Liver (tissue), 9 donors: ENCODE results near the gene WWOX. TPM values are rescaled to one million over a fixed set of nuclear protein-coding genes. Genes with fewer than 3 reads are reported as not detected.

Experiments used
- DNase-seq: peaks from one replicate; pipeline ENCODE4 v3.0.0-alpha.2; 2017; ENCODE audit warnings: low spot score
- H3K27ac ChIP-seq, 2 donors: one replicate each; pipeline ENCODE4 v1.7.0; 2013; ENCODE audit warnings: inconsistent platforms in 2 of 2, low read length in 2 of 2, control low read depth in 1 of 2, low read depth in 1 of 2, mild to moderate bottlenecking in 1 of 2
- H3K27me3 ChIP-seq, 4 donors: one replicate each; pipeline versions ENCODE4 v1.6.1 to v1.7.0; 2013; ENCODE audit warnings: low read length in 3 of 4, inconsistent platforms in 1 of 4, mild to moderate bottlenecking in 1 of 4, moderate library complexity in 1 of 4; ENCODE audit not compliant: control insufficient read depth in 4 of 4, insufficient read depth in 4 of 4
- H3K36me3 ChIP-seq, 4 donors: one replicate each; pipeline versions ENCODE4 v1.6.1 to v1.7.0; 2013; ENCODE audit warnings: low read length in 3 of 4, mild to moderate bottlenecking in 3 of 4, low read depth in 1 of 4, moderate library complexity in 1 of 4; ENCODE audit not compliant: control insufficient read depth in 4 of 4, insufficient read depth in 3 of 4
- H3K4me1 ChIP-seq, 4 donors: one replicate each; pipeline versions ENCODE4 v1.6.1 to v1.7.0; 2013; ENCODE audit warnings: low read length in 3 of 4, mild to moderate bottlenecking in 3 of 4, moderate library complexity in 1 of 4; ENCODE audit not compliant: control insufficient read depth in 4 of 4, insufficient read depth in 4 of 4
- H3K4me3 ChIP-seq, 3 donors: one replicate each; pipeline versions ENCODE4 v1.6.1 to v1.7.0; 2013; ENCODE audit warnings: low read length in 3 of 3, control low read depth in 1 of 3, low read depth in 1 of 3, mild to moderate bottlenecking in 1 of 3
- H3K9ac ChIP-seq, 2 donors: one replicate each; pipeline ENCODE4 v1.7.0; 2013; ENCODE audit warnings: low read length in 2 of 2, mild to moderate bottlenecking in 2 of 2, moderate library complexity in 2 of 2, control low read depth in 1 of 2, low read depth in 1 of 2
- H3K9me3 ChIP-seq, 4 donors: one replicate each; pipeline versions ENCODE4 v1.6.1 to v1.7.0; 2013; ENCODE audit warnings: low read length in 3 of 4; ENCODE audit not compliant: control insufficient read depth in 4 of 4
- EGR1 ChIP-seq, 2 donors: IDR thresholded peaks; 2 replicates each; pipeline ENCODE4 v1.6.1; 2016 to 2018; ENCODE audit warnings: antibody characterized with exemption in 2 of 2, low read depth in 2 of 2
- FOXA1 ChIP-seq: IDR thresholded peaks from 2 replicates; pipeline ENCODE4 v1.6.1; 2016; ENCODE audit warnings: antibody characterized with exemption
- FOXA2 ChIP-seq: IDR thresholded peaks from 2 replicates; pipeline ENCODE4 v1.6.1; 2016; ENCODE audit warnings: antibody characterized with exemption
- GABPA ChIP-seq, 2 donors: IDR thresholded peaks in 1 of 2; conservative IDR thresholded peaks in 1 of 2; 2 replicates each; pipeline ENCODE4 v1.6.1; 2016; ENCODE audit warnings: antibody characterized with exemption in 2 of 2, mild to moderate bottlenecking in 1 of 2, moderate library complexity in 1 of 2
- HNF4A ChIP-seq, 2 donors: conservative IDR thresholded peaks; 2 replicates each; pipeline ENCODE4 v1.6.1; 2016; ENCODE audit warnings: antibody characterized with exemption in 2 of 2, mild to moderate bottlenecking in 2 of 2
- HNF4G ChIP-seq: IDR thresholded peaks from 2 replicates; pipeline ENCODE4 v1.6.1; 2016; ENCODE audit warnings: antibody characterized with exemption
- JUND ChIP-seq, 2 donors: IDR thresholded peaks; 2 replicates each; pipeline ENCODE4 v1.6.1; 2016; ENCODE audit warnings: antibody characterized with exemption in 2 of 2
- MAX ChIP-seq: IDR thresholded peaks from 2 replicates; pipeline ENCODE4 v1.6.1; 2016; ENCODE audit warnings: antibody characterized with exemption
- NR2F2 ChIP-seq: IDR thresholded peaks from 2 replicates; pipeline ENCODE4 v1.6.1; 2016; ENCODE audit warnings: antibody characterized with exemption
- RAD21 ChIP-seq, 2 donors: IDR thresholded peaks; 2 replicates each; pipeline ENCODE4 v1.6.1; 2016; ENCODE audit warnings: antibody characterized with exemption in 2 of 2, mild to moderate bottlenecking in 2 of 2
- TAF1 ChIP-seq: conservative IDR thresholded peaks from 2 replicates; pipeline ENCODE4 v1.6.1; 2016; ENCODE audit warnings: antibody characterized with exemption, mild to moderate bottlenecking
- YY1 ChIP-seq: IDR thresholded peaks from 2 replicates; pipeline ENCODE4 v1.6.1; 2016; ENCODE audit warnings: antibody characterized with exemption, mild to moderate bottlenecking
- WGBS: extraction: QIAGEN DNeasy Blood & Tissue Kit; methylation state at CpG from one replicate; pipeline ENCODE4 v1.1.7; 2013; 5-methylcytosine and 5-hydroxymethylcytosine counted together
- polyA plus RNA-seq, 2 donors: library from polyadenylated mRNA; stranded (reverse) in 1 of 2; unstranded in 1 of 2; fragments of 200-250 nt in 1 of 2; fragments of >200 nt in 1 of 2; fragmentation: Nextera tagmentation in 1 of 2; extraction: Ambion mirVana in 1 of 2; gene quantifications; one replicate each; pipeline versions ENCODE4 v1.2.1 to v1.2.3, GENCODE V29; 2013 to 2015
- total RNA-seq, 2 donors: library from RNA; depleted of rRNA; stranded (reverse); fragments of >200 nt; gene quantifications; one replicate each; pipeline ENCODE4 v1.2.3, GENCODE V29; 2014
- TF ChIP-seq, protein P1 (sequence below): IDR thresholded peaks from 2 replicates; pipeline ENCODE4 v1.6.1; 2016; ENCODE audit warnings: antibody characterized with exemption
- TF ChIP-seq, protein P2 (sequence below): IDR thresholded peaks from 2 replicates; pipeline ENCODE4 v1.6.1; 2016; ENCODE audit warnings: antibody characterized with exemption
- TF ChIP-seq, protein P3 (sequence below): fragments of 150-350 bp; IDR thresholded peaks from 2 replicates; pipeline ENCODE4 v1.5.1; 2017; ENCODE audit warnings: improper control_type of control experiment, low read depth, low read length; ENCODE audit not compliant: missing input control
- donor health status: healthy.
- donor health status: healthy.
- donor health status: healthy.
- donor health status: healthy.
- donor health status: healthy.

The WWOX gene
- total and polyA plus RNA-seq, 4 donors = 9.8 to 46.0 (median 15.3) TPM

GRCh38 chr16:78310990-78311561 lies 211.6 kb downstream of the WWOX start:
- Histone ChIP-seq H3K27me3 (no peaks in the 10 kb centered on the region), H3K4me1 (peaks cover 0 to 15% (median 6%) of the 10 kb centered on the region in 4 donors), H3K27ac (no peak overlapping the region), H3K36me3 (no peaks in the 10 kb centered on the region), H3K4me3 (no peak overlapping the region), H3K9me3 (no peaks in the 10 kb centered on the region), H3K9ac (no peak overlapping the region)
- WGBS = 86% methylated on average over 5 of the region's 5 CpGs
- no peak for TF ChIP-seq EGR1 (IDR thresholded peaks at IDR 0.05; ENCODE audit: low read depth in 2 of 2)
- DNase-seq = no peak

DNA sequence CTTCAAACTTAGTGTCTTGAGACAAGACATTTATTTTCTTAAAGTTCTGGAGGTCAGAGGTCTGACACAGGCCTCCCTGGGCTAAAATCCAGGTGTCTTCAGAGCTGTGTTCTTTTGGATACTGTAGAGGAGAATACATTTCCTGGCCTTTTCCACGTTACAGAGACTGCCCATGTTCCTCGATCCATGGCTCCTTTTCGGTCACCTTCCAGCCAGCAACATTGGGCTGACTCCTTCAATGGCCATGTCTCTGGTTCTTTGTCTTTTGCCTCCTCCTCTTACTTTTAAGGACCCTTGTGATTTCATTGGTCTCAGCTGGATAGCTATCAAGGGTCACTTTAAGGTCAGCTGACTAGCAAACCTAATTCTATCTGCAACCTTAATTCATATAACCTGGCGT lies 212.4 kb downstream of the WWOX start:
- no peaks in the 10 kb centered on the region for H3K27me3 ChIP-seq
- TF ChIP-seq FOXA1 = no peak
- no peak for TF ChIP-seq TAF1
- TF ChIP-seq, protein P1, sequence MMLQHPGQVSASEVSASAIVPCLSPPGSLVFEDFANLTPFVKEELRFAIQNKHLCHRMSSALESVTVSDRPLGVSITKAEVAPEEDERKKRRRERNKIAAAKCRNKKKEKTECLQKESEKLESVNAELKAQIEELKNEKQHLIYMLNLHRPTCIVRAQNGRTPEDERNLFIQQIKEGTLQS = no peak
- TF ChIP-seq GABPA (IDR thresholded peaks at IDR 0.05 in 1 of 2, conservative IDR thresholded peaks at IDR 0.05 in 1 of 2) = no peak
- TF ChIP-seq YY1 = no peak
- TF ChIP-seq MAX = no peak
- TF ChIP-seq EGR1 (IDR thresholded peaks at IDR 0.05; ENCODE audit: low read depth in 2 of 2) = no peak
- no peak for TF ChIP-seq HNF4A (conservative IDR thresholded peaks at IDR 0.05)
- TF ChIP-seq HNF4G = no peak
- no peak for TF ChIP-seq JUND (IDR thresholded peaks at IDR 0.05)
- TF ChIP-seq, protein P2, sequence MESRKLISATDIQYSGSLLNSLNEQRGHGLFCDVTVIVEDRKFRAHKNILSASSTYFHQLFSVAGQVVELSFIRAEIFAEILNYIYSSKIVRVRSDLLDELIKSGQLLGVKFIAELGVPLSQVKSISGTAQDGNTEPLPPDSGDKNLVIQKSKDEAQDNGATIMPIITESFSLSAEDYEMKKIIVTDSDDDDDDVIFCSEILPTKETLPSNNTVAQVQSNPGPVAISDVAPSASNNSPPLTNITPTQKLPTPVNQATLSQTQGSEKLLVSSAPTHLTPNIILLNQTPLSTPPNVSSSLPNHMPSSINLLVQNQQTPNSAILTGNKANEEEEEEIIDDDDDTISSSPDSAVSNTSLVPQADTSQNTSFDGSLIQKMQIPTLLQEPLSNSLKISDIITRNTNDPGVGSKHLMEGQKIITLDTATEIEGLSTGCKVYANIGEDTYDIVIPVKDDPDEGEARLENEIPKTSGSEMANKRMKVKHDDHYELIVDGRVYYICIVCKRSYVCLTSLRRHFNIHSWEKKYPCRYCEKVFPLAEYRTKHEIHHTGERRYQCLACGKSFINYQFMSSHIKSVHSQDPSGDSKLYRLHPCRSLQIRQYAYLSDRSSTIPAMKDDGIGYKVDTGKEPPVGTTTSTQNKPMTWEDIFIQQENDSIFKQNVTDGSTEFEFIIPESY = no peak
- TF ChIP-seq NR2F2 = no peak
- TF ChIP-seq RAD21 (IDR thresholded peaks at IDR 0.05) = no peak
- TF ChIP-seq, protein P3, sequence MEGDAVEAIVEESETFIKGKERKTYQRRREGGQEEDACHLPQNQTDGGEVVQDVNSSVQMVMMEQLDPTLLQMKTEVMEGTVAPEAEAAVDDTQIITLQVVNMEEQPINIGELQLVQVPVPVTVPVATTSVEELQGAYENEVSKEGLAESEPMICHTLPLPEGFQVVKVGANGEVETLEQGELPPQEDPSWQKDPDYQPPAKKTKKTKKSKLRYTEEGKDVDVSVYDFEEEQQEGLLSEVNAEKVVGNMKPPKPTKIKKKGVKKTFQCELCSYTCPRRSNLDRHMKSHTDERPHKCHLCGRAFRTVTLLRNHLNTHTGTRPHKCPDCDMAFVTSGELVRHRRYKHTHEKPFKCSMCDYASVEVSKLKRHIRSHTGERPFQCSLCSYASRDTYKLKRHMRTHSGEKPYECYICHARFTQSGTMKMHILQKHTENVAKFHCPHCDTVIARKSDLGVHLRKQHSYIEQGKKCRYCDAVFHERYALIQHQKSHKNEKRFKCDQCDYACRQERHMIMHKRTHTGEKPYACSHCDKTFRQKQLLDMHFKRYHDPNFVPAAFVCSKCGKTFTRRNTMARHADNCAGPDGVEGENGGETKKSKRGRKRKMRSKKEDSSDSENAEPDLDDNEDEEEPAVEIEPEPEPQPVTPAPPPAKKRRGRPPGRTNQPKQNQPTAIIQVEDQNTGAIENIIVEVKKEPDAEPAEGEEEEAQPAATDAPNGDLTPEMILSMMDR = no peak
- TF ChIP-seq FOXA2 = no peak
- no peak for DNase-seq
- H3K36me3 ChIP-seq = no peaks in the 10 kb centered on the region
- H3K27ac ChIP-seq = no peak overlapping the region
- peaks cover 0 to 15% (median 6%) of the 10 kb centered on the region in 4 donors for H3K4me1 ChIP-seq
- H3K9ac ChIP-seq = no peak overlapping the region
- 86% methylated on average over 4 of the region's 4 CpGs for WGBS
- no peak overlapping the region for H3K4me3 ChIP-seq
- no peaks in the 10 kb centered on the region for H3K9me3 ChIP-seq
